Suppressor macrophage (primary cell): ENCODE data around the gene ENTPD8.
A peak's percentile ranks its signal among the peaks of the same experiment; 100 is the strongest.

Source experiments
- DNase-seq, 4 experiments: peaks; one replicate each; pipeline ENCODE4 v3.0.0-alpha.2; 2020 to 2022

The ENTPD8 gene

GRCh38 chr9:137429974-137430722 is 11.0 kb downstream of the ENTPD8 start:
- no peak for DNase-seq

GRCh38 chr9:137429546-137429890 is 11.6 kb downstream of the ENTPD8 start:
- DNase-seq: no peak

- no peak for DNase-seq
Measured at GRCh38 chr9:137428841-137429545, 12.2 kb downstream of the ENTPD8 start.

- no peak for DNase-seq
Measured at GRCh38 chr9:137428311-137428630, 12.9 kb downstream of the ENTPD8 start.

DNA sequence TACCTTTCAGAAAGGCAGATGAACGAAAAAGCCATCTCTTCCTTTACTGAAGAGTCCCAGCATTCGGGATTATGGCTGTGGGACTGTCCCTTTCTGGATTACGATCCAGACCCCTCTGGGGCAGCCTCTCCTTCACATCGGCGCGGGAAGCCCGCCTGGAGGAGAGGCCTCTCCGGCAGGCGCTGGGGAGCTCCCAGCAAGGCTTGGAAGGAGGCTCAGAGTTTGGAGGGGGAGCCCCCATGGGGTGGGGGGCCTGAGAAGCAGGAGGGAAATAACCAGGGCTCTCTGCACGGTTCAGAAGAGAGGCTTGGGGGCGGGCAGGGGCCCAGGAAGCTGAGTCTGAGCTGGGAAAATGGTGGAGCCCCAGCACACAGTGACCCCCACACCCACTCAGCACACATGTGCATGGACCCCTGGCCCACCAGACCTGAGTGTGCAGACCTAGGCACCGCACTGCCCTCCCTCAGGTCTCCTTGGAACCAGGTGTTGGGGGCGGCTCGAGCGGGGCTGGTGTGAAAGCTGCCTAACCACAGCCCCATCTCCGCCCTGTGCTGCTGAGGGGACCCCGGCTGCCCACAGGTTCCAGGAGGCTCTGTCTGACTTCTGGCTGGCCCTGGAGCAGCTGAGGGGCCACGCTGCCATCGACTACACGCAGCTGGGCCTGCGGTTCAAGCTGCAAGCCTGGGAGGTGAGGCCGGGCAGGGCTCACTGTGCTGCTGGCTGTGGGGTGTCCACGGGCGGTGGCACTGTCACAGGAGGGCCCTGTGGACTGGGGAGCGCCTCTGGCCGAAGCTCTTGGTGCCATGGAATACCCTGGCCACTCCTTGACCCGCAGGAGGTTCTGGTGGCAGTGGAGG is 13.5 kb downstream of the ENTPD8 start:
- no peak for DNase-seq

DNA sequence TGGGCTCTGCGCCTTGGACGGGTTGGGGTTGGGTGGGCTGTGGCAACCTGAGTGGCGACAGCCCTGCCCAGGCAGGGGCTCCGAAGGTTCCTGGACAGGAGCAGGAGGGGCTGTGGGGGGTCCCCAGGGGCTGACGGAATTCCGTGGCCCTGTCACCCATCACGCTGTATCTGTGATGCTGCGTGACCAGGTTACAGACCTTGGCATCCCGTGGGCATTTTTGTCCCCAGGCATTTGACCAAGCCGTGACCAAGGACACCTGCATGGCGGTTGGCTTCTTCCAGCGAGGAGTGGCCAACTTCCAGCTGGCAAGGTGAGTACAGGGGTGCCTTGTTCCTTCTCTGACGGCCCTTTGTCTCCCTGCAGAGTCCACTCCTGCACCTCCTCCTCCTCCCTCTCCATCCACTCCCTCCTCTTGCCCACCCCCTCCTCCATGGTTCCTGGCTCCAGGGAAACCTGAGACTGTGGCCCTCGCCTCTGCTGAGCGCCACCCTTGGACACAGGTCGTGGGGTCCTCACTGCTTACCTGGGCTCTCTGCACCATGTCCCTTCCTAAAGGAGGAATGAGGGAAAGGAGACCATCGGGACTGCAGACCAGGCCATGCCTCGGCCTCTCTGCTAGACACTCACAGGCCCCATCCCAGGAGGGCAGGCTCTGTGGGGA is 15.0 kb downstream of the ENTPD8 start:
- DNase-seq: no peak

DNA sequence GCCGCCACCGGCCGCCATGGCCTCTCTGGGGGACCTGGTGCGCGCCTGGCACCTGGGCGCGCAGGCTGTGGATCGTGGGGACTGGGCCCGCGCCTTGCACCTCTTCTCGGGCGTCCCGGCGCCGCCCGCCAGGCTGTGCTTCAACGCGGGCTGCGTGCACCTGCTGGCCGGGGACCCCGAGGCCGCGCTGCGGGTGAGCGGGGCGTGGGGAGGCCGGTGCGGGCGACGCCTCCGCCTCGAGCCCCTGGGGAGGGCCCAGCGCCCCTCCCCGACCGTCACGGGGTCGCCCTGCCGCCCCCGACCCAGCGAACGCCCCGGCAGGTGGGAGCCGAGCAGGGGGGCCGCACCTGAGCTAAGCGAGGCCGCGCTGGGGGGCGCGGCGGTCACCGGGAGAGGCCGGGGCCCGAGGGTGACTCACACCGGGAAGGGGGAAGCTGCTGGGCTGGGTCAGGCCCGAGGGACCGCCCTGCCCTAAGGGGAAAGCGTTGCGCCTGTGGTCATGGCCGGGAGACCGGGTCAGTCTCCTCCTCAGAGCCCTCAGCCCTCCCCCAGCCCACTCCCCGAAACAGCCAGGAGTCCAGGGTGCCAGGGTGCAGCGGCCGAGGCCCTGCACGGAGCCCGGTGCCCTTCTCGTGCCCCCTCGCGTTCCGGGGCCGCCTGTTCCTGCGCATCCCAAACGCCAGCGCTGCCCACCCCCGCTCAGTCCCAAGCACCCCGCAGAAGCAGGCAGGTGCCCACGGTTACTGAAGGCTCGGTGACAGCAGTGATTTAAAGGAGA is 17.5 kb downstream of the ENTPD8 start:
- peak; percentile 49 to 82 (median 70) for DNase-seq

GRCh38 chr9:137422604-137423513 is 18.3 kb downstream of the ENTPD8 start, which contains the start of the genes EXD3 and NOXA1:
EXD3 (minus strand) TSS chr9:137423162; CDS start chr9:137395357, 27,805 bp downstream.
NOXA1 (plus strand) TSS chr9:137423393; CDS start chr9:137423530, 137 bp downstream.
- peak; percentile 97 to 99 (median 98) for DNase-seq

GRCh38 chr9:137421838-137422603 is 19.1 kb downstream of the ENTPD8 start:
- peak in 1 of 4 experiments; percentile 32 for DNase-seq

DNA sequence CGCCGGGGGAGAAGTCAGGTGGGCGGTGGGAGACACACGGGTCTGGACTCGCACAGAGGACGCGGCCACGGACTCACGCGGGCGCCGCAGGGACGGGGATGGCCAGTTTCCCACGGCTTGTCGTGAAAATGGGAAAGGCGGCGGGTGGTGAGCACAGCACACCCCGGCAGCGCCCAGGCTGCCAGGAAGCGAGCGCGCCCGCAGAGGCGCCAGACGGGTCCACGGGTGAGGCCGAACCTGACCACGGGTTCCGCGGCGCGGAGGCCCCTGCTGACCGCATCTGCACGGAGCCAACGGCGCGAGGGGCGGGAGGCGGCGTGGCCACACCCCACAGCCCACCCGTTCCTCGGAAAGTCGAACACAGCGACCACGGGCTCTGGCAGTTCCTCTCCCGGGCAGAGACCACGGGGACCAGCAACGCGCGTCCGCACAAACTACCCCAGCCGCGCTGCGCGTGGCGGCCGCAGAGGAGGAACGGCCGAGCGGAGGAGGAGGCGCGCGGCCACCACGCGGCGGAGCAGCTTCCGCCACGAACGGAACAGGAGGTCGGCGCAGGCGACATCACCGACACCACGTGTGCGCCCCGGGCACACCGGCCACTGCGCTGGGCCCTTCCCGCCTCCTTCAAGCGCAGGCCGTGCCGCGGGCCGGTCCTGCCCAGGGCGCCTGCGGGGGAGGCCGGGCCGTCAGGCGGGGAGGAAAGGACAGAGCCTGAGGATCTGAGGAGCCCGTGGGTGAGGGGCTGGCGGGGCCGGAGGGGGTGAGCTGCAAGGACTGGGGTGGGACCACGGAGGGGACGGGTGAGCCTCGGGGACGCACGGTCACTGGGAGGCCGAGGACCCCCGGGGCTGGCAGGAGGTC is 23.8 kb downstream of the ENTPD8 start:
- DNase-seq: peak in 3 of 4 experiments; percentile 21 to 55 (median 42)

DNA sequence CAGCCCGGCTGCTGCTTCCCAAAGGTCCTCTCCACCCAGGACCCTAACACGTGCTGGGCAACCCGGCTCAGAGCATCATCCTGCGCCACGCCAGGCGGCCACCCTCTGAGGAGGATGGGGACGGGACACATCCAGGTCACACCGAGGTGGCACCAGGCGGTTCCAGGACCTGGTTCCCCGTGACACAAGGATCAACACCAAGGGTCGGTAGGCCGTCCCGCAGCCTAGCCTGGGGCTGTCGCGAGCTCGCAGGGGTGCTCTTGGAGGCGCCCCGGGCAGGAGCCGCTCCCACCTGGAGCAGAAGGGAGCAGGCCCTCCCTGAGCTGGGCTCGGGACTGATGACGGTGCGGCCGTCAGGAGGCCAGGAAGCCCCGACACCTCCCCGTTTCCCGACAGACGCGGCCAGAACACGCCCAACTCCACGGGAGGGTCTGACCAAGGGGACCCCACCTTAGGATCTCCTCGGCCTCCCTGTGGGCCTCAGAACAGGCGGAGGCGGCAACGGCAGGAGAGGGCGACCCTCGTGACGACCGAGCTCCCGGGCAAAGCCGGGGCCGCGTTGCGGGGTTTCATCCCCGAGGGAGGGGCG is 24.5 kb downstream of the ENTPD8 start:
- no peak for DNase-seq

- no peak for DNase-seq
Measured at GRCh38 chr9:137416006-137416562, 25.1 kb downstream of the ENTPD8 start.

DNA sequence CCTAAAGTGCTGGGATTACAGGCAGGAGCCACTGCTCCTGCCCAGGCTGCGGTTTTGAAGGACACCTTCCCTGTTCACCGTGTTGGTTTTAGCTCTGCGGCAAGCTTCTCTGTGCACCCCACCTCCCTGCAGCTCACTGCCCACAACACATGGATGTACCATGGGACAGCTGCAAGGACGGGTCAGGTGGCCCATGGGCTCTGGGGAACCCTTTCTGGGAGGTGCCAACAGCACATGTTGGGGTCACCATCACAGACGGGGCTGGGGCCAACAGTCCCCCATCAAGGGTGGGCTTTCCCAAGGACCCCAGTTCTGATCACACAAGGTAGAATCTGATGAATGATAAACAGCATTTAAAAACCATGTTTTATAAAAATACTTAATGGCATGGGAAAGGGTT is 25.7 kb downstream of the ENTPD8 start:
- no peak for DNase-seq

GRCh38 chr9:137412431-137412830 is 28.7 kb downstream of the ENTPD8 start:
- no peak for DNase-seq

- DNase-seq: peak in 3 of 4 experiments; percentile 35 to 50 (median 41)
Measured at GRCh38 chr9:137411645-137412380, 29.3 kb downstream of the ENTPD8 start.

DNA sequence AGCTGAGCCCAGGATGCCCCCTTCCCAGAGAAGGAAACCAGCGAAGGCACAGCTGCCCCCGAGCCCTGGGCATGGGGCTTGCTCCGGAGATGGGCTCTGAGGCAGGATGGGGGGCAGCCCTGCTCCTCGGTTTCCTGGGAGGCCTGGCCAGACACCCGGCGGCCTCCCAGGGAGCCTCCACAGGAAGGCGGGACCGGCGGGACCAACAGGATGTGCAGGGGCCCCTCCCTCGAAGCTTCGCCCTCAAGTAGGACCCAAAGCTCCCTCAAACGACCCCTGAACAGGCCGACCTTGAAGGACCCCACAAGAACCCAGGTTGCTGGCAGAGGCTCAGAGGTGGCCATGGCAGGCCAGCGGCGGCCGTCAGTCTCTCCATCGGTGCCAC is 29.9 kb downstream of the ENTPD8 start:
- DNase-seq: no peak

GRCh38 chr9:137410891-137411249 is 30.3 kb downstream of the ENTPD8 start:
- no peak for DNase-seq
